OCI-LY1 (cell line): Measurements from ENCODE around the gene PRKCH.

Experiments
- H2AFZ ChIP-seq: fragments of 200-600 bp; sonication (generic), shearing (Covaris generic); 2 replicates; pipeline ENCODE4 v1.6.0; 2014; ENCODE audit warnings: antibody characterized with exemption, mild to moderate bottlenecking, low read length
- H3F3A ChIP-seq: fragments of 200-600 bp; sonication (generic), shearing (Covaris generic); 2 replicates; pipeline ENCODE4 v1.6.0; 2014; ENCODE audit warnings: mild to moderate bottlenecking, antibody characterized with exemption, low read length, moderate library complexity; ENCODE audit not compliant: insufficient read depth
- H3K27ac ChIP-seq: fragments of 200-600 bp; sonication (generic); 2 replicates; pipeline ENCODE4 v1.5.1; 2014; ENCODE audit warnings: low read length, mixed run types, mild to moderate bottlenecking, low read depth; ENCODE audit not compliant: poor library complexity, severe bottlenecking
- H3K27me3 ChIP-seq: fragments of 200-600 bp; sonication (generic); 2 replicates; pipeline ENCODE4 v1.6.0; 2014; ENCODE audit warnings: antibody characterized with exemption, mild to moderate bottlenecking, low read length, moderate library complexity; ENCODE audit not compliant: insufficient read depth
- H3K36me3 ChIP-seq: fragments of 200-600 bp; sonication (generic); 2 replicates; pipeline ENCODE4 v1.6.1; 2014; ENCODE audit warnings: mild to moderate bottlenecking, antibody characterized with exemption, low read length, moderate library complexity, mixed read lengths; ENCODE audit not compliant: insufficient read depth
- H3K4me1 ChIP-seq: fragments of 200-600 bp; sonication (generic); 2 replicates; pipeline ENCODE4 v1.5.1; 2014; ENCODE audit warnings: mild to moderate bottlenecking, low read length, moderate library complexity; ENCODE audit not compliant: insufficient read depth, severe bottlenecking
- H3K4me2 ChIP-seq: fragments of 200-600 bp; sonication (generic), shearing (Covaris generic); 2 replicates; pipeline ENCODE4 v1.6.1; 2014; ENCODE audit warnings: low read length
- H3K4me3 ChIP-seq: fragments of 200-600 bp; sonication (generic); 2 replicates; pipeline ENCODE4 v1.5.1; 2014; ENCODE audit warnings: low read length, low read depth, mild to moderate bottlenecking, mixed read lengths; ENCODE audit not compliant: poor library complexity, severe bottlenecking
- H3K79me2 ChIP-seq: fragments of 200-600 bp; shearing (Covaris generic); 2 replicates; pipeline ENCODE4 v1.6.1; 2016; ENCODE audit warnings: mixed run types, low read length, mixed read lengths; ENCODE audit not compliant: insufficient read depth
- H3K9ac ChIP-seq: fragments of 200-600 bp; sonication (generic), shearing (Covaris generic); 2 replicates; pipeline ENCODE4 v1.6.1; 2014; ENCODE audit warnings: mild to moderate bottlenecking, low read length, mixed read lengths
- H3K9me2 ChIP-seq: fragments of 200-600 bp; sonication (generic), shearing (Covaris generic); 2 replicates; pipeline ENCODE4 v1.6.1; 2014; ENCODE audit warnings: low read depth, mild to moderate bottlenecking, low read length, mixed read lengths
- H3K9me3 ChIP-seq: fragments of 200-600 bp; shearing (Covaris generic); 2 replicates; pipeline ENCODE4 v1.6.1; 2014; ENCODE audit warnings: low read length, mixed read lengths
- H4K20me1 ChIP-seq: fragments of 200-600 bp; sonication (generic), shearing (Covaris generic); 2 replicates; pipeline ENCODE4 v1.6.0; 2016; ENCODE audit warnings: mild to moderate bottlenecking, low read length; ENCODE audit not compliant: insufficient read depth
- CTCF ChIP-seq: fragments of 200-600 bp; sonication (generic), shearing (Covaris generic); IDR thresholded peaks from 2 replicates; pipeline ENCODE4 v1.5.1; 2017; ENCODE audit warnings: mild to moderate bottlenecking, antibody characterized with exemption, low read length, moderate library complexity, mixed read lengths
- EZH2 ChIP-seq: fragments of 200-600 bp; sonication (generic), shearing (Covaris generic); IDR thresholded peaks from 2 replicates; pipeline ENCODE4 v1.8.0; 2017; ENCODE audit warnings: borderline replicate concordance, mixed run types, mild to moderate bottlenecking, antibody characterized with exemption, low read length, moderate library complexity, mixed read lengths

The PRKCH gene

DNA sequence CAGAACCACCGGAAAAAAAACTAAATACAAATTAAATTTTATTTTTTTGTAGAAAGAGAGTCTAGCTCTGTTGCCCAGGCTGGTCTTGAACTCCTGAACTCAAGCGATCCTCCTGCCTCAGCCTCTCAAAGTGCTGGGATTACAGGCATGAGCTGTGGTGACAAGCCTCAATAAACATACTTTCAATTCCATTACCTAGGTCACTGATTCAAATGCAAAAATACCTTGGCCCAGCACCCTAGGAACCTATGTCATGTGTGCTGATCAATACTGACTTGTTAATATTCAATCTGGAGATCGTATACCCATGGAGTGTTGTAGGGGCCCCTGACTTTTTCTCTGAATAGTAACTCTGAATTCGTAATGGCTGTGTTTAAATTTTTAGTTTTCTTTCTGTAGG lies 33.2 kb upstream of the PRKCH start:
- Histone ChIP-seq H3K9me3 (no peaks in the 10 kb centered on the region), H3K36me3 (no peaks in the 10 kb centered on the region), H3K27me3 (0 out of 2 replicates have a peak, but pooled peaks cover 4% of the 10 kb centered on the region), H2AFZ (no peak overlapping the region), H4K20me1 (no peaks in the 10 kb centered on the region), H3F3A (no peaks in the 10 kb centered on the region), H3K9me2 (no peaks in the 10 kb centered on the region), H3K27ac (no peak overlapping the region), H3K9ac (no peak overlapping the region), H3K79me2 (no peaks in the 10 kb centered on the region), H3K4me1 (no peaks in the 10 kb centered on the region), H3K4me3 (no peak overlapping the region), H3K4me2 (no peak overlapping the region)
- TF ChIP-seq EZH2 (no peak), CTCF (no peak)

DNA sequence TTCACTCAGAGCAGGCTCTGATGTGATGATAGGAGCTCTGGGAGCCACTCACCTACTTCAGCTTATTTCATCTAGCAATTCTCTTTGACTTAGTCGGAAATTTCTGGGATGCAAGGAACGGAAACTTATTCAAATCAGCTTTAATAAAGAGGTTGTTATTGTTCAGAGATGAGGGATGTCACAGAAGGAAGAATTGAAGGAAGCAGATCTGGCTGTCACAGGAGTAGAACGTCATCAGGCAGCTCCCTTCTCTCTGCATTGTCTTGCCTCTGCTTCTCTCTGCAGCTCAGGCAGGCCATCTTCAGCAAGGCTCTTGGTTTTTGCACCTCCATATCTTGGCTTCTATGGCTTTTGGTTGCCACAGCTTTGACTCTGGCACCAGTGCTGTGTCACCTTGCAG lies 32.7 kb upstream of the PRKCH start:
- Histone ChIP-seq H3K4me3 (no peak overlapping the region), H2AFZ (no peak overlapping the region), H3K27me3 (0 out of 2 replicates have a peak, but pooled peaks cover 4% of the 10 kb centered on the region), H3K79me2 (no peaks in the 10 kb centered on the region), H3K9me3 (no peaks in the 10 kb centered on the region), H3K36me3 (no peaks in the 10 kb centered on the region), H4K20me1 (no peaks in the 10 kb centered on the region), H3K9ac (no peak overlapping the region), H3K4me2 (no peak overlapping the region), H3K9me2 (no peaks in the 10 kb centered on the region), H3F3A (no peaks in the 10 kb centered on the region), H3K4me1 (no peaks in the 10 kb centered on the region), H3K27ac (no peak overlapping the region)
- TF ChIP-seq EZH2 (no peak), CTCF (no peak)

DNA sequence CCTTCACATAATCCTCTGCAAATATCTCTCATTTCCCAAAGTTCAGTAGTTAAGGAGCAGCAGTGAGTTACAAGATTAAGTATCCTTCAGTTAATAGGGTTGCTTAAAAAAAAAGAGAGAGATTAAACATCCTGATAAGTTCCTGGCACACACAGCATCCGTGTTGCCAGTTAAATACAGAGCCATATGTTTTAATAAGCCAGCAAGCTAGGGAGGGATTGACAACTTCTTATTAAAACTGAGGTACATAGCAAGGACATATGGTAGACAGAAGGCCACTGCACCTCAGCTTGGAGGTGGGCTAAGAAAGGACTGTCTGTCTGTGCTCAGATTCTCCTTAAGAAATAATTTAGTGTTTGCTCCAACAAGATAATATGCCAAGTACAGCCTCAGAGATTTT lies 30.7 kb upstream of the PRKCH start:
- Histone ChIP-seq H3K79me2 (no peaks in the 10 kb centered on the region), H3K9me3 (no peaks in the 10 kb centered on the region), H3K4me1 (no peaks in the 10 kb centered on the region), H3F3A (no peaks in the 10 kb centered on the region), H3K27me3 (0 out of 2 replicates have a peak, but pooled peaks cover 4% of the 10 kb centered on the region), H3K9me2 (no peaks in the 10 kb centered on the region), H3K4me2 (no peak overlapping the region), H3K36me3 (no peaks in the 10 kb centered on the region), H3K27ac (no peak overlapping the region), H2AFZ (no peak overlapping the region), H3K4me3 (no peak overlapping the region), H4K20me1 (no peaks in the 10 kb centered on the region), H3K9ac (no peak overlapping the region)
- TF ChIP-seq CTCF (no peak), EZH2 (no peak)
